Cardiac muscle cell (in vitro differentiated cells and primary cell): ENCODE results near the gene TBC1D10B. TPM values are rescaled to one million over a fixed set of nuclear protein-coding genes. Genes with fewer than 3 reads are reported as not detected.
A peak's percentile ranks its signal among the peaks of the same experiment; 100 is the strongest.

Experiments used
- DNase-seq, 2 donors: peaks; one replicate each; pipeline versions ENCODE4 v3.0.0 to v3.0.0-alpha.2; 2010 to 2017; ENCODE audit warnings: low read depth in 1 of 2, low spot score in 1 of 2
- H3K27ac ChIP-seq: fragments of 200-600 bp; sonication (generic); 2 replicates; pipeline ENCODE4 v1.5.1; 2016
- H3K27me3 ChIP-seq: fragments of 200-600 bp; sonication (generic); 2 replicates; pipeline ENCODE4 v1.6.0; 2016; ENCODE audit warnings: control low read depth
- H3K36me3 ChIP-seq: fragments of 200-600 bp; sonication (generic); 2 replicates; pipeline ENCODE4 v1.5.1; 2016; ENCODE audit warnings: control low read depth
- H3K4me1 ChIP-seq: fragments of 200-600 bp; sonication (generic); 2 replicates; pipeline ENCODE4 v1.8.1; 2017; ENCODE audit warnings: low read depth, mild to moderate bottlenecking, mixed run types
- H3K4me3 ChIP-seq: fragments of 200-600 bp; sonication (generic); 2 replicates; pipeline ENCODE4 v1.5.1; 2016; ENCODE audit warnings: mild to moderate bottlenecking
- H3K9me3 ChIP-seq: fragments of 200-600 bp; sonication (generic); 2 replicates; pipeline ENCODE4 v1.5.1; 2017; ENCODE audit warnings: low read depth, mild to moderate bottlenecking, control low read depth
- polyA plus RNA-seq: library from polyadenylated mRNA; unstranded; fragments of >200 nt; fragmentation: Nextera tagmentation; extraction: Ambion mirVana; gene quantifications from 2 replicates; pipeline ENCODE4 v1.2.1, GENCODE V29; 2016
- total RNA-seq: library from RNA; depleted of rRNA; stranded (reverse); fragments of >200 nt; gene quantifications from 2 replicates; pipeline ENCODE4 v1.2.3, GENCODE V29; 2016
- TF ChIP-seq, protein P1 (sequence below): IDR thresholded peaks from 2 replicates; pipeline ENCODE4 v1.5.1; 2012; ENCODE audit warnings: low read depth, mild to moderate bottlenecking, low read length

Gene TBC1D10B
- total and polyA plus RNA-seq, 2 experiments from 2014 or later: 39.9 to 58.4 TPM

DNA sequence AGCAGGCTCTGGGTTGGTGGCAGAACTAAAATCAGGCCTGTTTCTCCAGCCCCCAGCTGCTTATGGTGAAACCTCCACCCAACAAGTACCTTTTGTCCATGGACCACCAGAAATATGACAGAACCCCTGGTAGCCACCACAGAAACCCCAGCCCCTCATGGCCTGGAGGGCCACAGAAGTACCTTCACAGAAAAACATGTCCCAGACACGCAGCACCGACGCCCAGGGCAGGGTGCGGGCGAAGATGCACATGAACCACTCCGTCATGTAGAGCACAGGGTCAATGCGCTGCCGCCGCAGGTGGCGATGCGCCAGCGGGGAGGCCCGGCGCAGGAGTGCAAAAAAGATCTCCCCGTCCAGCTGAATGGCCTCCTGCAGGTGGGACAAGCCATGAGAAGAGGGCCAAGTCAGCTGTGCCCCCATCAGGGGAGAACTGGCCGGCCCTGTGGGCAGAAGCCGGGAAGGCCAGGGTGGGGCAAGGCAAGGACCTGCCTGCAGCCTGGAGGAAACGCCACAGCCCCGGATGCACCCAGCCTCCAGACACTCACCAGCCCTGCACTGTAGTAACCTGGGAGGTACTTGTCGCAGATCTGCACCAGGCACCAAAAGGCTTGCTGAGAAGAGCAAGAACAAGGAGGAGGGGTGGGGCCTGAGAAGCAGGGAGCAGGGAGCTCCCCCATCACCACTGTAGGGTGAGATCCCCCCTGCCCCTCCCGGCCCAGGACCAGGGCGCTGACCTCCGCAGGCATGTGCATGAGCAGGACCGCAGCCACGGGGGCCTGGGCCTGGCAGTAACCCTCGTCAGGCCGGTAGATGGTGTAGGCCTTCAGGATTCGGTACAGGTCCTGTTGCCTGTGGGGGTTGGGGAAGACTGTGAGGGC is 11.1 kb downstream of the TBC1D10B start:
- H3K4me1 ChIP-seq: peaks cover 5% of the 10 kb centered on the region
- DNase-seq: no peak
- H3K27me3 ChIP-seq: no peaks in the 10 kb centered on the region
- no peak overlapping the region for H3K4me3 ChIP-seq
- H3K9me3 ChIP-seq: no peaks in the 10 kb centered on the region
- H3K27ac ChIP-seq: no peak overlapping the region
- TF ChIP-seq, protein P1, sequence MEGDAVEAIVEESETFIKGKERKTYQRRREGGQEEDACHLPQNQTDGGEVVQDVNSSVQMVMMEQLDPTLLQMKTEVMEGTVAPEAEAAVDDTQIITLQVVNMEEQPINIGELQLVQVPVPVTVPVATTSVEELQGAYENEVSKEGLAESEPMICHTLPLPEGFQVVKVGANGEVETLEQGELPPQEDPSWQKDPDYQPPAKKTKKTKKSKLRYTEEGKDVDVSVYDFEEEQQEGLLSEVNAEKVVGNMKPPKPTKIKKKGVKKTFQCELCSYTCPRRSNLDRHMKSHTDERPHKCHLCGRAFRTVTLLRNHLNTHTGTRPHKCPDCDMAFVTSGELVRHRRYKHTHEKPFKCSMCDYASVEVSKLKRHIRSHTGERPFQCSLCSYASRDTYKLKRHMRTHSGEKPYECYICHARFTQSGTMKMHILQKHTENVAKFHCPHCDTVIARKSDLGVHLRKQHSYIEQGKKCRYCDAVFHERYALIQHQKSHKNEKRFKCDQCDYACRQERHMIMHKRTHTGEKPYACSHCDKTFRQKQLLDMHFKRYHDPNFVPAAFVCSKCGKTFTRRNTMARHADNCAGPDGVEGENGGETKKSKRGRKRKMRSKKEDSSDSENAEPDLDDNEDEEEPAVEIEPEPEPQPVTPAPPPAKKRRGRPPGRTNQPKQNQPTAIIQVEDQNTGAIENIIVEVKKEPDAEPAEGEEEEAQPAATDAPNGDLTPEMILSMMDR: no peak
- peaks cover 3% of the 10 kb centered on the region for H3K36me3 ChIP-seq

DNA sequence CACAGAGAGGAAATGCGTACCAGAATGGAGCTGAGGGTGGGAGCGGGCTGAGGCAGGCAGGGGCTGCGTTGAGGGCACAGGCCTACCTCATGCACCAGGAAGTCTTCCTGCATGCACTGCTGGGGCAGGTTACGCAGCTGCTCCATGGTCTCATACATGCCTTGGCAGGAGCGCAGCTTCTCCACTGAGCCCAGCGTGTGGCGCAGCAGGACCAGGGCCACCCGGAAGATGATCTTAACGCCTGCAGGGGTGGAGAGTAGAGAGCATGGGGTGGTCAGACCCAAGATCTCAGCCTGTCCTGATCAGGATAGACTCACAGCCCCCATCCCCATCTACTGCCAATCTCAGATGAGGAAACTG is 11.7 kb downstream of the TBC1D10B start:
- H3K4me3 ChIP-seq: no peak overlapping the region
- peaks cover 8% of the 10 kb centered on the region for H3K4me1 ChIP-seq
- DNase-seq: no peak
- peaks cover 3% of the 10 kb centered on the region for H3K36me3 ChIP-seq
- TF ChIP-seq, protein P1: no peak
- H3K27me3 ChIP-seq: no peaks in the 10 kb centered on the region
- H3K27ac ChIP-seq: no peak overlapping the region
- H3K9me3 ChIP-seq: no peaks in the 10 kb centered on the region

DNA sequence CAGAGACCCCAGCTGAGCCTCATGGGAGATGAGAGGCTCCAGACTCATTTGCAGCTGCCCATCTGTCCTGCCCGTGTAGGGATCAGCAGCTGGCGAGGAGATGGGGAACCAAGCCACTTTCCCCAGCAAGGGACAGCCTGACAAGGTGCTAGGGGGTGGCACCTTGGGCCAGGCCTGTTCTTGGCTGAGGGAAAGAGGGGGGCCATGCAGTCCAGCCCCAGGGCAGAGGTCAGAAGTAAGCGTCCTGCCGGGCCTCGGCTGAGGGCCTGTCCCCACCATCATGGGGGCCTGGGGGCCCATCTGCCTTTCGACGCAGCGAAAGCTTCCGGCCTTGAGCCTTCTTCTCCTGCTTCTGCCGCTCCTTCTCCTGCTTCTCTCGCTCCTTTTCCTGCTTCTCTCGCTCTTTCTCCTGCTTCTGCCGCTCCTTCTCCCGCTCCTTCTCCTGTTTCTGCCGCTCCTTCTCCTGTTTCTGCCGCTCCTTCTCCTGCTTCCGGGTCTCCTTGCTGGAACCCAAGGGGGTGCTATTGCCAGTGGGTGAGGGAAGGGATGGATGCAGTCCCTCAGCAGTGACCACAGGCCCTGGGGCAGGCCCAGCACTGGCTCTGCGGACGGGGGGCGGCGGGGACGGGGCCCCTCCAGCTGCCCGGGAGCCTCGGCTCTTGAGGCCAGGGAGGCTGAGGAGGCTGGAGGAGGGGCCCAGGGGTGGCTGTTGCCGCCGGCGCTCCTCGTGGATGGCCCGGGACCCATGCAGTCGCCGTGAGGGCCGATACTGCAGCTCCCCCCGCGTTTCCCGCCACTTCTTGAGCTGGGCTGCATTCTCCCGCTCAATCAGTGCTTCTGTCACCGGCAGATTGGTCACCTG is 12.3 kb downstream of the TBC1D10B start:
- Histone ChIP-seq H3K27ac (peak overlapping the region; percentile 34), H3K4me3 (no peak overlapping the region), H3K36me3 (peaks cover 6% of the 10 kb centered on the region), H3K27me3 (no peaks in the 10 kb centered on the region), H3K4me1 (peaks cover 8% of the 10 kb centered on the region), H3K9me3 (no peaks in the 10 kb centered on the region)
- DNase-seq: no peak
- TF ChIP-seq, protein P1: no peak

DNA sequence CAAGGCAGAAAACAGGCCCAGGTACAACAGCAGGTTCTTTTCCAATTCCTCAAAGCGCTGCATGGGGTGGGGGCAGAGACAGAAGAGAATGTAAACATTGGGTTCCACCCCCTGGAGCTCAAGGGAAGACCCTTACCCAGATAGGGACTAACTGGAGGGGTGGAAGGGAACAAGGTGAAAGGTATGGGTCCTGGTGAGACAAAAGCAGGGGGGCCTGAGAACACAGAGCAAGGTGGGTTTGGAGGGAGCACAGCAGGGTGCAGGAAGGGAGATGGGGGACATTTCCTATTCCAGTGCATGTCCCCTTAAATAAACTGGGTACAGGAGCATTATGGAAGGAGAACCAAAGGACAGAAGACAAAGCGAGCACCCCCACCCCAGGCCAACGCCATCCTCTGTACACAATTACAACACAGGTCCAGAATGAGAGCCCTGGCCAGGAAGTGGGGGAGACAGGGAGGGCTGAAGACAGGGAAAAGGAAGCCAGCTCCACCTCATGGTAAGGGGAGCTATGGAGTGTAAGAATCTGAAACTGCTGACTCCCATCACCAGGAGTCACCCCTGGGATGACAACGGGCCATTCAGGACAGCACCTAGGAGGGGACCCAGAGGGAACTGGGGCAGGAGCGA is 13.1 kb downstream of the TBC1D10B start:
- Histone ChIP-seq H3K27ac (peak overlapping the region; percentile 34), H3K4me3 (no peak overlapping the region)

More for the DNA sequence above, 13.1 kb downstream of the TBC1D10B start:
- Histone ChIP-seq H3K4me1 (peaks cover 8% of the 10 kb centered on the region), H3K9me3 (no peaks in the 10 kb centered on the region), H3K36me3 (peaks cover 12% of the 10 kb centered on the region), H3K27me3 (no peaks in the 10 kb centered on the region)
- DNase-seq: no peak
- TF ChIP-seq, protein P1: no peak
